Naive thymus-derived CD8-positive, alpha-beta T cell (primary cell): ENCODE results near the gene ECM1. TPM values are rescaled to one million over a fixed set of nuclear protein-coding genes. Genes with fewer than 3 reads are reported as not detected.

Source experiments
- ATAC-seq, 2 donors: fragments of 150-1000 bp; cut with Tn5 transposase in 1 of 2; sonication (Bioruptor Pico), chemical (Tn5 transposase) in 1 of 2; 1 replicate in 1 of 2; 2 replicates in 1 of 2; pipeline ENCODE4 v1.10.0; 2021; ENCODE audit warnings: mild to moderate bottlenecking in 2 of 2, moderate library complexity in 2 of 2
- POLR2A ChIA-PET: fragments of 350-600 bp; sonication (Branson Sonifier 250); formaldehyde crosslinking; loops from one replicate; lab custom pipeline; 2021; ENCODE audit warnings: antibody characterized with exemption; lab: Charles Lee
- DNase-seq, 10 donors: peaks; one replicate each; pipeline versions ENCODE4 v3.0.0 to v3.0.0-alpha.2; 2020 to 2022
- H3K27ac Mint-ChIP-seq, 10 donors: one replicate each; pipeline ENCODE4 v1.8.0; 2020 to 2022; ENCODE audit warnings: mild to moderate bottlenecking in 10 of 10, mixed read lengths in 10 of 10, moderate library complexity in 4 of 10, inconsistent platforms in 1 of 10
- H3K27me3 Mint-ChIP-seq, 5 donors: one replicate each; pipeline ENCODE4 v1.8.0; 2021 to 2022; ENCODE audit warnings: mixed read lengths in 5 of 5
- H3K36me3 Mint-ChIP-seq, 3 donors: one replicate each; pipeline ENCODE4 v1.8.0; 2020 to 2022; ENCODE audit warnings: mixed read lengths in 3 of 3, mild to moderate bottlenecking in 2 of 3, inconsistent platforms in 1 of 3
- H3K4me1 Mint-ChIP-seq, 4 donors: one replicate each; pipeline ENCODE4 v1.8.0; 2021 to 2022; ENCODE audit warnings: mixed read lengths in 4 of 4
- H3K4me3 Mint-ChIP-seq, 10 donors: one replicate each; pipeline ENCODE4 v1.8.0; 2020 to 2022; ENCODE audit warnings: mild to moderate bottlenecking in 10 of 10, mixed read lengths in 10 of 10, moderate library complexity in 6 of 10, inconsistent platforms in 1 of 10
- H3K9me3 Mint-ChIP-seq, 9 donors: one replicate each; pipeline ENCODE4 v1.8.0; 2020 to 2022; ENCODE audit warnings: mixed read lengths in 9 of 9, mild to moderate bottlenecking in 3 of 9, inconsistent platforms in 1 of 9, moderate library complexity in 1 of 9
- polyA plus RNA-seq, 3 donors: library from polyadenylated mRNA; unstranded; fragments of 300-500 nt; fragmentation: Illumina TruSeq; gene quantifications; one replicate each; pipeline ENCODE4 v1.2.3, GENCODE V29; 2021
- total RNA-seq, 8 experiments: library from RNA in 2 of 8; stranded (reverse) in 2 of 8; gene quantifications; one replicate each; pipeline ENCODE4 v1.2.3 and lab custom pipeline; 2021 to 2026

The ECM1 gene
- total and polyA plus RNA-seq, 5 experiments from 2014 or later: 0.17 to 1.6 (median 1.5) TPM; not detected in 2

GRCh38 chr1:150534002-150534401 lies 26.1 kb downstream of the ECM1 start:
- peaks cover 1 to 7% (median 3%) of the 10 kb centered on the region in 4 donors for H3K4me1 Mint-ChIP-seq
- H3K27ac Mint-ChIP-seq: no peak overlapping the region
- no peak for DNase-seq
- H3K36me3 Mint-ChIP-seq: no peaks in the 10 kb centered on the region
- no peak overlapping the region for H3K4me3 Mint-ChIP-seq
- H3K27me3 Mint-ChIP-seq: no peaks in the 10 kb centered on the region
- no peak for ATAC-seq
- H3K9me3 Mint-ChIP-seq: no peaks in the 10 kb centered on the region
- POLR2A ChIA-PET: interaction anchor here (0.7 to 1.2 kb wide), 2 partner anchors 17 to 291 kb away, joined by 5 to 7 read pairs; no protein-coding TSS in a partner anchor

- DNase-seq (no peak), ATAC-seq (no peak)
- Mint-ChIP-seq H3K9me3 (no peaks in the 10 kb centered on the region), H3K4me3 (no peak overlapping the region), H3K36me3 (no peaks in the 10 kb centered on the region), H3K27me3 (peaks cover 0 to 4% (median 0%) of the 10 kb centered on the region in 5 donors), H3K4me1 (peaks cover 1 to 7% (median 3%) of the 10 kb centered on the region in 4 donors), H3K27ac (no peak overlapping the region)
- POLR2A ChIA-PET: no interaction called here
Measured at GRCh38 chr1:150535511-150536287, 27.8 kb downstream of the ECM1 start.

DNA sequence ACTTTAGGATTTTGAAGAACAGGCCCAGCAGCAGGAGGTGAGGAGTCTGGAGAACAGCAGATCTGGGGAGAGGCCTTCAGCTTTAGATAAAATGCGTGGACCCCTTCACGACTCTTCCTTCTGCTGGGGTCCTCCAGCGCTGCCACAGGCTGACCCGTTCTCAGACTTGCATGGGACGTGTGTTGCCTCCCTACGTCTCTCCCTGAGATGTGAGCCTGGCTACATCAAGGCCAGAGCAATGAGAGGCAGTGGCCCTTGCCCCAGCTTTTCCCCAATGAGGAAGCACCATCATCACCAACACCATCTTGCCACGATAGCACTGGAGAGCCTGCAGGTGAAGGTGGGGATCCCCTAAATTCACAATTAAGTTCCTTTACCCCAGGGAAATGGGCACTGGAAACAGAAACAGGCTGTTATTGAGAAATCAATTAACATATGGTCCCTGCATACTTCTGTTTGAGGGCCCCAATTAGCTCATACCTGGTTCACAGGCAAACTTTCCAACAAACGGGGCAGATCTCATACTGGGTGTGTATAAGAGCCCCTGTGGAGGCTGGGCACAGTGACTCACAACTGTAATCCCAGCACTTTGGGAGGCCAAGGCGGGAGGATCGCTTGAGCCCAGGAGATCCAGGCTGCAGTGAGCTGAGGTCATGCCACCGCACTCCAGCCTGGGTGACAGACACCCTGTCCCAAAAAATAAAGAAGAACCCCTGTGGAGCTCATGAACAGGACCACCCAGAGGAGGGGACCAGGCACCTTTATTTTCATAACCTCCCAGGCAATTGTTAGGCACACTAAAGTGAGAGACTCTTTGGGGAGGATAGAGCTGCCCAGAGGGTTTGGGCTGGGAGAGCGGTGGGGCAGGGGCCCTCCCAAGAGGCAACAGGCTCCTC lies 29.2 kb downstream of the ECM1 start:
- POLR2A ChIA-PET: interaction anchor here (0.6 to 1.4 kb wide), 2 partner anchors 20 to 161 kb away, joined by 3 read pairs; no protein-coding TSS in a partner anchor
- H3K9me3 Mint-ChIP-seq: no peaks in the 10 kb centered on the region
- H3K4me1 Mint-ChIP-seq: peaks cover 1 to 7% (median 3%) of the 10 kb centered on the region in 4 donors
- H3K27me3 Mint-ChIP-seq: peaks cover 0 to 4% (median 0%) of the 10 kb centered on the region in 5 donors
- no peak overlapping the region for H3K4me3 Mint-ChIP-seq
- DNase-seq (no peak), ATAC-seq (no peak)
- no peak overlapping the region for H3K27ac Mint-ChIP-seq
- H3K36me3 Mint-ChIP-seq: no peaks in the 10 kb centered on the region

DNA sequence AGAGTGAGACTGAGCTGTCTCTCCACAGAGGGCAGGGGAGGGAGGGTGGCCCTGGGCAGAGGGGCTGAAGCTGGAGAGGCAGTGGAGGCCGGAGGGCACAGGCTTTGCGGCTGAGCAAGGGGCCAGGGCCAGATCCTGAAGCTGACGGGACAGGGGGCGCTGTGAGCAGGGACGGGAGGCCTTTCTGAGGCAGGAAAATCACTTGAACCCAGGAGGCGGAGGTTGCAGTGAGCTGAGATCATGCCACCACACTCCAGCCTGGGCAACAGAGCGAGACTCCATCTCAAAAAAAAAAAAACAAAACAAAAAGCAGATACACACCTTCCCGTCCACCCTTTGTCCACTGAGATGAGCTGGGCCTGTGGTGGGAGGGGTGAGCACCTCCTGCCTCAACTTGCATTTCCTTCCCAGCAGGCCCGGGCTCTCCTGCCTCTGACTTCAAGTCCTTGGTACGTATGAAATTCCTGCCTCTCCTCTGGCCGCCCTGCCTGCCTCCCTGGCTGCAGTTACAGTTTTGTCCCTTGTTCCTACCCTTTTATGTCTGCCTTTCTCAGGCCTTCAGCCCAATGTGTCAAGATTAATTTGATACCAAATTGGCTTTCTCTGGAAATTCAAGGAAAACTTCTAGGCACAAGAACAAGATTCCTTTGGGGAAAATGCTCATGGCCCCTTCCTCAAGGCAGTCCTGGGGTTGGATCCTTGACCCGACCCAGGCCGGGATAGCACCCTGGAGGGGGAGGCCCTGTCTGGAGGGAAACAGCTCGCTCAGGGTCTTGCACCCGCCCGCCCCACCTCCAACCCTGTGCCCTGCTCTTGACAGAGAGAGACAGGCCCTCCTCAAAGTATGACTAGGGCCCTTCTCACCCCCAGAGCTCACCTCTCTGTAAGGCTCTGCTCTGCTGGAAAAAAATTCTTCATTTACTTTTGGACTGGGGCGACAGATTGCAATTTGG lies 30.1 kb downstream of the ECM1 start:
- POLR2A ChIA-PET: interaction anchor here (0.6 to 1.4 kb wide), 2 partner anchors 21 to 162 kb away, joined by 3 read pairs; no protein-coding TSS in a partner anchor
- Mint-ChIP-seq H3K27me3 (peaks cover 0 to 9% (median 0%) of the 10 kb centered on the region in 5 donors), H3K27ac (peak overlapping the region in 3 of 10 donors; percentile 29 to 60 (median 33)), H3K9me3 (no peaks in the 10 kb centered on the region), H3K36me3 (peaks cover 0 to 2% (median 0%) of the 10 kb centered on the region in 3 donors), H3K4me1 (peaks cover 0 to 3% (median under 1%) of the 10 kb centered on the region in 4 donors), H3K4me3 (no peak overlapping the region)
- no peak for DNase-seq
- ATAC-seq: no peak

DNA sequence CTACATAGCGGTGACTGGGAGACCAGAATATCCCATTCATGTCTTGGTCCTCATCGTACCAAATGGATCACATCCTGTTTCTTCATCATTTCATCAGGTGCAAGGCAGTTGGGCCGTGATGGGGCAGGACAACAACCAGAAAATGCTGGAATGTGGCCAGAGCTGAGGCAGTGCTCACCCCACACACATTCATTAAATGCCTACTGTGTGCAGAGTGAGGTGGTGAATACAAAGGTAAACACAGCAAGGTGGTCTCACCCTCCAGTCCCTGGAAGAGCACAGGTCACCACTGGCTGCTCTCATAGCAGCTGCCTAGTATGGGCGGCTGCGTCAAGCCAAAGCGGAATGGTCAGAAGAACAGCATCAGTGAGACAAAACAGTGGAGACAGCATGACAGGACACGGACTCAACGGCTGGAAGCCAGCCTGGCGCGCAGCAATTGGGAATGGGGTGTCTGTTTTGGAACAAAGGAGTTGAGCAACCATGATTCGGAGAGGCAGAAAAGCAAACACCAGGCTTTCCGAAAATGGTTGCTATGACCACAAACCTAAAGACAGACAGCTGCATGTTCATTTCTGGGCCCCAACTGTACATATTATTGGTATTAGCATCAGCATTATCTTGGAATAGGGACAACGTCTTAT lies 35.7 kb downstream of the ECM1 start:
- no peak overlapping the region for H3K4me3 Mint-ChIP-seq
- DNase-seq (no peak), ATAC-seq (no peak)
- peaks cover 0 to 2% (median 0%) of the 10 kb centered on the region in 3 donors for H3K36me3 Mint-ChIP-seq
- peaks cover 8 to 46% (median 19%) of the 10 kb centered on the region in 5 donors for H3K27me3 Mint-ChIP-seq
- no peaks in the 10 kb centered on the region for H3K9me3 Mint-ChIP-seq
- POLR2A ChIA-PET: no interaction called here
- peak overlapping the region in 1 of 10 donors; percentile 27 for H3K27ac Mint-ChIP-seq
- peaks cover 0 to 6% (median 5%) of the 10 kb centered on the region in 4 donors for H3K4me1 Mint-ChIP-seq

- peaks cover 0 to 6% (median 4%) of the 10 kb centered on the region in 4 donors for H3K4me1 Mint-ChIP-seq
- H3K27ac Mint-ChIP-seq: no peak overlapping the region
- peaks cover 8 to 46% (median 19%) of the 10 kb centered on the region in 5 donors for H3K27me3 Mint-ChIP-seq
- peaks cover 0 to 2% (median 0%) of the 10 kb centered on the region in 3 donors for H3K36me3 Mint-ChIP-seq
- POLR2A ChIA-PET: no interaction called here
- no peaks in the 10 kb centered on the region for H3K9me3 Mint-ChIP-seq
- DNase-seq (no peak), ATAC-seq (no peak)
- no peak overlapping the region for H3K4me3 Mint-ChIP-seq
Measured at GRCh38 chr1:150544204-150544603, 36.3 kb downstream of the ECM1 start.

GRCh38 chr1:150545486-150546032 lies 37.6 kb downstream of the ECM1 start:
- DNase-seq (no peak), ATAC-seq (no peak)
- peaks cover 0 to 2% (median 0%) of the 10 kb centered on the region in 3 donors for H3K36me3 Mint-ChIP-seq
- peaks cover 13 to 51% (median 21%) of the 10 kb centered on the region in 5 donors for H3K27me3 Mint-ChIP-seq
- POLR2A ChIA-PET: interaction anchor here (5.5 kb wide), 1 partner anchor 15 kb away, joined by 28 read pairs; no protein-coding TSS in a partner anchor
- no peak overlapping the region for H3K4me3 Mint-ChIP-seq
- H3K9me3 Mint-ChIP-seq: no peaks in the 10 kb centered on the region
- H3K27ac Mint-ChIP-seq: no peak overlapping the region
- H3K4me1 Mint-ChIP-seq: peaks cover 5 to 12% (median 10%) of the 10 kb centered on the region in 4 donors

GRCh38 chr1:150546294-150546937 lies 38.5 kb downstream of the ECM1 start:
- no peaks in the 10 kb centered on the region for H3K9me3 Mint-ChIP-seq
- ATAC-seq (no peak), DNase-seq (no peak)
- peaks cover 0 to 2% (median 0%) of the 10 kb centered on the region in 3 donors for H3K36me3 Mint-ChIP-seq
- no peak overlapping the region for H3K27ac Mint-ChIP-seq
- POLR2A ChIA-PET: interaction anchor here (5.5 kb wide), 1 partner anchor 14 kb away, joined by 28 read pairs; no protein-coding TSS in a partner anchor
- H3K27me3 Mint-ChIP-seq: peaks cover 13 to 51% (median 21%) of the 10 kb centered on the region in 5 donors
- H3K4me3 Mint-ChIP-seq: peak overlapping the region in 1 of 10 donors; percentile 65
- H3K4me1 Mint-ChIP-seq: peaks cover 5 to 19% (median 17%) of the 10 kb centered on the region in 4 donors

DNA sequence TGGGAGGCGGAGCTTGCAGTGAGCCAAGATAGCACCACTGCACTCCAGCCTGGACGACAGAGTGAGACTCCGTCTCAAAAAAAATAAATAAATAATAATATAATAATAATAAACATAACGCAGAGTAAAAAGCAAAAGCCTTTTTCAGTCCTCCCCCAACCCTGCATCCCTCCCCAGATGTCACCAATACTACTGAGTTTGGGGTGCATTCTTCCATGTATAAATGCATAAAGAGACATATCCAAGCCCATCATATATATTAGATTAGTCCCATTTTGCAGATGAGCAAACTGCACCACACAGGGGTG lies 40.4 kb downstream of the ECM1 start:
- peak overlapping the region in 2 of 10 donors; percentile 29 to 67 for H3K27ac Mint-ChIP-seq
- DNase-seq: no peak
- no peaks in the 10 kb centered on the region for H3K36me3 Mint-ChIP-seq

DNA sequence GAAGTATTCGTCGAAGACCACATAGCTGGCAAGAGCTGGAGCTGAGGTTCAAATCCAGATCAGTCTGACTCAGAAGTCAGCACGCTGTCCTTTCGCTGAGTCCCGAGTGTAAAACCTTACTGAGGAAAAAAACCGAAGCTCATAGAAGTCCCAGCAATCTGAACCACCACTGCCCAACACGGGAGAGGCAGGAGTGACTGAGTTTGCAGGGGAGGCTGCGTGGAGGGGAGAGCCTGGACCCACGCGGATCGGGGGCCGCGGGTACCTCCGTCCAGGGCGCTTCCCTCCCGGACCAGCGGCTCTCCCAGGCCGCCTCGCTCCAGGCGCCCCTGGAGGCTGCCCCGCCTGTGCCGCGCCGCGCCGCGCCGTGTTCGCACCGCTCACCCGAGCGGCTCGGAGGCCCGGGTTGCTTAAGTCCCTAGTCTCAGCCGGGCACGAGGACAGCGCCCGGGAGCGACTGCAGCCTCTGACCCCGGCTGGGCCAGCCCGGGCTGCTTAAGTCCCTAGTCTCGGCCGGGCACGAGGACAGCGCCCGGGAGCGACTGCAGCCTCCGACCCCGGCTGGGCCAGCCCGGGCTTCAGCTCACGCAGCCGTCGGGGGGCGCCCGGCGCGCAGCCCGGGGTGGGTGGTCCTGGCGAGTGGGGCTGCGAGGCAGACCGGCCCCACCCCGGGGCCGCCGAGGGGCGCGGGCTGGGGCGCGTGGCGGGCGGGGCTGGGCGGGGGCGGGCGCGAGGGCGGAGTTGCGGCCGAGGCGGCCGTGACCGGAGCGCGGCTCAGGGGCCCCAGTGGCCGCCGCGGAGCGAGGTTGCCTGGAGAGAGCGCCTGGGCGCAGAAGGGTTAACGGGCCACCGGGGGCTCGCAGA lies 41.0 kb downstream of the ECM1 start, which contains the start of gene ADAMTSL4:
TSS of gene ADAMTSL4 (plus strand) at position 777 of the 864 bp plus-strand sequence. CDS start 2,881 bp downstream, outside the sequence.
- POLR2A ChIA-PET: interaction anchor here (0.6 to 5.5 kb wide), 3 partner anchors 9 to 19 kb away, joined by 4 to 28 read pairs (median 5); no protein-coding TSS in a partner anchor
- Mint-ChIP-seq H3K4me1 (peaks cover 7 to 30% (median 24%) of the 10 kb centered on the region in 4 donors), H3K9me3 (no peaks in the 10 kb centered on the region), H3K27me3 (peaks cover 13 to 41% (median 17%) of the 10 kb centered on the region in 5 donors), H3K27ac (peak within 1 kb of the TSS in 5 of 10 donors; percentile 18 to 81 (median 59)), H3K36me3 (no peaks in the 10 kb centered on the region), H3K4me3 (peak within 1 kb of the TSS; percentile 71 to 89 (median 82))
- ATAC-seq (peak; percentile 81 to 83), DNase-seq (peak in 2 of 10 donors; percentile 38 to 45)

More for the DNA sequence above, 40.4 kb downstream of the ECM1 start:
- no peak for ATAC-seq
- H3K4me1 Mint-ChIP-seq: peaks cover 7 to 30% (median 24%) of the 10 kb centered on the region in 4 donors
- H3K9me3 Mint-ChIP-seq: no peaks in the 10 kb centered on the region
- peak overlapping the region; percentile 51 to 87 (median 80) for H3K4me3 Mint-ChIP-seq
- POLR2A ChIA-PET: interaction anchor here (1.1 to 5.5 kb wide), 2 partner anchors 12 to 19 kb away, joined by 4 to 28 read pairs; no protein-coding TSS in a partner anchor
- peaks cover 13 to 46% (median 21%) of the 10 kb centered on the region in 5 donors for H3K27me3 Mint-ChIP-seq
